NCI-H2171 treated with DMSO at 0.1 percent for 48 hours (cell line): Measurements from ENCODE around the gene TBCA.

ENCODE experiments used
- DNase-seq: peaks from one replicate; lab custom pipeline; 2025; lab: John Stamatoyannopoulos, UW

Gene TBCA

DNA sequence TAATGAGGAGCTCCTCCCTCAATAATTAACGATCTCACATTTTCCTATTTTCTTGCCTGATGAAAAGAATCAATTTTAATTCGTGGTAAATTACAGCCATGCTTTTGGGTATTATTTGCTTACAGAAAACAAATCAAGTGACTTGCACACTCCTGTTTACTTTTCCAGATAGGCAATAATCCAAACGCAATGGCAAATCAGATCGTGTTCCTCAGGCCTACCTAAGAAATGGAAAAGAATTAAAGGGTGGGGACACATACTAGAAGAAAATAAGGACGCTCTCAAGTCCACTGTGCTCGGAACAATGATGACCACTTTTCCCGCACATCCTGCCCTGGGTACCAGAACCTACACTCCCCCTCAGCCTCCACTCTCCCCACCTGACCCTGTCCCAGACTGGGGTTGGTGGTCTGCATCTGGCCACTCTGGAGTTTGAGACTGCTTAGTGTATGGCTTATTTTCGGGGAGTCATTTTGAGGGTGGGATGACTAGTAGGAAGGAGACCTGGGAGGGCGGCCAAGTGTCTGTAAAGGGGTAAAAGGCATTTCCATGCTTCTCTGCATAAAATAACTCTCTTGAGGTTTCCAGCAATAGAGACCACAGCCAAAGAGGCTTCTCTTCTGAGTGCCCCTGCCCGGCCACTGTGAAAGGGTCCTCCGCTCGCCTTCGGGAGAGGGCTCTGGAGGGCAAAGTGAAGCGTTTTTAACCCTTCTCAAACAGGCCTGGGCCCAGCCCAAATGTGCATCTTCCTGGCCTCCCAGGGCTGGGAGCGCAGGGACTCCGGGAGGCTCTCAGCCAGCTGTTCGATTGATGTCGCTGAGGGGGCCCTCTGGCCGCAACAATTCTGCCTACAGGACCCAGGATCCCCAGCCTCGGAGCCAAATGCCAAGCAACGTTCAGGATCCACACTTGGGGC lies 133.1 kb downstream of the TBCA start:
- no peak for DNase-seq

DNA sequence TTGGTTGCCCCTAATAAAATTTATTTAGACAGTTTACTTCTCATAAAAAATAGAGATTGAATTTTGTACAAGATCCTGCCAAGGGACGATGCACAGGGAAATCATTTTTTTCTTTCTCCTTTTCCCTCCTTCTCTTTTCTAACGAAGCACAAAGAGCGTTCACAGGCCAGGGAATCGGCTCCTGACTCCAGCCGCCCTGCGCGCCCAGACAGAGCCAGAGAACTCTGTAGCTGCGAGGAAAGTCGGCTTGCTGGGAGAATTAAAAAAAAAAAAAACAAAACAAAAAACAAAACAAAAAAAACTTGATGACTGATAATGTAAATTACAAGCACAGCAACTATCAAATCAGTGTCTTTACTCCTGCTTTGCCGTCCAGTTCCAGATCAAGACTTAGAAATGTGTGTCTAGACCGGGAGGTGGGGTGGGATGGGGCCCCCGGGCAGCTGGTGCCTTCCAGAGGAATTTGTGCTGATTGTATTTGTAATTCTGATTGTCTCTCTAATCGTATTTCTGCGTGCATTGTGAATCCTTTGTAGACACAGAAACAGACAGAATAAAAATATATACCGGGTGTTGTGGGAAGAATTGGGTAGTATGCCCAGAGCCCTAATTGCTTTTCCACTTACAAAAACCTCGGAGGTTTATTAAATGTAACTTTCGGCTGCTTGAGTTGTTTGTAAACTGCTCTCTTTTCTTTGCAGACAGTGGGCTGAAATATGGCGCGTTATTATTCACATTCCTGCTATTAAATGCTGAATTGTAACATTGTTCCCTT lies 134.0 kb downstream of the TBCA start:
- DNase-seq = no peak

DNA sequence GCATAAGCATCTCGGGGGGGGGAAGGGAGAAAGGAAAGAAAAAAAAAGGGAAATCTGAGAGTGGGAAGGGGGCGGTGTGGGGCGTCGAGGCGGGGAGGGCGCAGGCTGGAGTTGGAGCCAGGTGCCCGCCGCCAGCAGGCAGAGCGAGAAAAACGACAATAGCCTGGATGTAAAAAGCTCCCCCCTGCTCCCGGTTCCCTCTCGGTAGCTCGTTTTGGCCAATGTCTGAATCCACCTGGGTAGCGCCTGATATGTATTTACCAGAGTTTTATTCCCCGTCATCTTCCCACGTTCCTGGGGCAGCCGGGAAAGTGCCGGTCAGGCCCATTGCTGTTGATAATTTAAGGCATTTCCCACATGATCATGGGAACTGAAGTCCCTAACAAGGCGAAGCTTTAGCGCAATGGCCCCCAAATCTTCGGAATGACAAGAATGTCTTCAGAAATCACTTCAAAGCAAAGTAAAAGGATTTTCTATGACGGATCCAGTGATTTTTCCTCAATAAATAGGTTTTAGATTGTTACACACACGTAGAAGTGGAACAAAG lies 134.7 kb downstream of the TBCA start:
- DNase-seq = no peak
